ENCODE results near the gene SCAMP2.

DNA sequence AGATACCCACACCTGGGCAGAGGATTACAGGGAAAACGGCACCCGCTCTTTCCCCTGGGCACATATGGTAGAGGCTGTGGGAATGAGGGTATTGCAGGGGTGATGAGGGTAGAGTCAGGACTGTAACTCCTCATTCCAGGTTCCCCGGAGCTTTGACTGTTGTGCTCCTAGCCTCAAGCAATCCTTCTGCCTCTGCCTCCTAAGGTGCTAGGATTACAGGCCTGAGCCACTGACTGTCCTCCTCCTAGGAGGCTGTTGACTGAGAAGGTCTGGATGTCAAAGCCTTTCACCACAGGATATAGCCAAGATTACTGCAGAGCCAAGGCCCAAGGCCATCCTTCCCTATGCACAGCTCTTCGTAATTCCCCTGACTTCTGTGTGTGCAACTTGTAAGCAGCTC lies 15.6 kb upstream of the SCAMP2 start:
- TF ChIP-seq, protein P1, sequence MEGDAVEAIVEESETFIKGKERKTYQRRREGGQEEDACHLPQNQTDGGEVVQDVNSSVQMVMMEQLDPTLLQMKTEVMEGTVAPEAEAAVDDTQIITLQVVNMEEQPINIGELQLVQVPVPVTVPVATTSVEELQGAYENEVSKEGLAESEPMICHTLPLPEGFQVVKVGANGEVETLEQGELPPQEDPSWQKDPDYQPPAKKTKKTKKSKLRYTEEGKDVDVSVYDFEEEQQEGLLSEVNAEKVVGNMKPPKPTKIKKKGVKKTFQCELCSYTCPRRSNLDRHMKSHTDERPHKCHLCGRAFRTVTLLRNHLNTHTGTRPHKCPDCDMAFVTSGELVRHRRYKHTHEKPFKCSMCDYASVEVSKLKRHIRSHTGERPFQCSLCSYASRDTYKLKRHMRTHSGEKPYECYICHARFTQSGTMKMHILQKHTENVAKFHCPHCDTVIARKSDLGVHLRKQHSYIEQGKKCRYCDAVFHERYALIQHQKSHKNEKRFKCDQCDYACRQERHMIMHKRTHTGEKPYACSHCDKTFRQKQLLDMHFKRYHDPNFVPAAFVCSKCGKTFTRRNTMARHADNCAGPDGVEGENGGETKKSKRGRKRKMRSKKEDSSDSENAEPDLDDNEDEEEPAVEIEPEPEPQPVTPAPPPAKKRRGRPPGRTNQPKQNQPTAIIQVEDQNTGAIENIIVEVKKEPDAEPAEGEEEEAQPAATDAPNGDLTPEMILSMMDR (IDR thresholded peaks at IDR 0.05): no peak
- no peak for TF ChIP-seq POLR2A (IDR thresholded peaks at IDR 0.05)
